ENCODE data around the gene ECSIT. TPM values are rescaled to one million over a fixed set of nuclear protein-coding genes. Genes with fewer than 3 reads are reported as not detected.

Gene ECSIT
- total RNA-seq, 1 experiment from 2014 or later, result 59.8 TPM

GRCh38 chr19:11539495-11540365 is 10.8 kb upstream of the ECSIT start:
- H3K27me3 ChIP-seq (ENCODE audit: low read length), result no peaks in the 10 kb centered on the region
- H3K79me2 ChIP-seq (ENCODE audit: low read length), result no peaks in the 10 kb centered on the region
- no peaks in the 10 kb centered on the region for H3K9me3 ChIP-seq (ENCODE audit: low read length)
- no peaks in the 10 kb centered on the region for H3K36me3 ChIP-seq (ENCODE audit: insufficient read depth, low read length)
- no peak overlapping the region for H3K27ac ChIP-seq (ENCODE audit: low read length)
- peaks cover 12% of the 10 kb centered on the region for H3K4me1 ChIP-seq (ENCODE audit: low read length)
- H3K4me3 ChIP-seq (ENCODE audit: low read length), result no peak overlapping the region
- H4K20me1 ChIP-seq (ENCODE audit: insufficient read depth, low read depth, low read length), result no peaks in the 10 kb centered on the region
- no peak for DNase-seq
- no peaks in the 10 kb centered on the region for H3K9me2 ChIP-seq (replicated peaks; ENCODE audit: insufficient read depth, low read length)
- H2AFZ ChIP-seq (ENCODE audit: low read length), result no peak overlapping the region
- no peak overlapping the region for H3K9ac ChIP-seq (ENCODE audit: low read length)
- H3K4me2 ChIP-seq (ENCODE audit: low read depth, low read length, poor library complexity, severe bottlenecking), result no peak overlapping the region

GRCh38 chr19:11538232-11539036 is 9.5 kb upstream of the ECSIT start, which contains the start of gene CNN1:
Gene CNN1, plus strand, starts transcription at chr19:11538851. Its CDS starts 77 bp downstream, at chr19:11538928.
- no peaks in the 10 kb centered on the region for H3K27me3 ChIP-seq (ENCODE audit: low read length)
- H3K4me3 ChIP-seq (ENCODE audit: low read length), result no peak within 1 kb of the TSS
- no peaks in the 10 kb centered on the region for H3K79me2 ChIP-seq (ENCODE audit: low read length)
- H3K36me3 ChIP-seq (ENCODE audit: insufficient read depth, low read length), result no peaks in the 10 kb centered on the region
- H3K27ac ChIP-seq (ENCODE audit: low read length), result no peak within 1 kb of the TSS
- peaks cover 18% of the 10 kb centered on the region for H3K4me1 ChIP-seq (ENCODE audit: low read length)
- H4K20me1 ChIP-seq (ENCODE audit: insufficient read depth, low read depth, low read length), result no peaks in the 10 kb centered on the region
- no peaks in the 10 kb centered on the region for H3K9me3 ChIP-seq (ENCODE audit: low read length)
- no peak for DNase-seq
- no peak within 1 kb of the TSS for H3K4me2 ChIP-seq (ENCODE audit: low read depth, low read length, poor library complexity, severe bottlenecking)
- H3K9ac ChIP-seq (ENCODE audit: low read length), result no peak within 1 kb of the TSS
- no peaks in the 10 kb centered on the region for H3K9me2 ChIP-seq (replicated peaks; ENCODE audit: insufficient read depth, low read length)
- no peak within 1 kb of the TSS for H2AFZ ChIP-seq (ENCODE audit: low read length)

- no peaks in the 10 kb centered on the region for H3K79me2 ChIP-seq (ENCODE audit: low read length)
- peak overlapping the region; percentile 59 for H3K9ac ChIP-seq (ENCODE audit: low read length)
- DNase-seq, result peak; percentile 97
- peak overlapping the region; percentile 54 for H3K4me3 ChIP-seq (ENCODE audit: low read length)
- H4K20me1 ChIP-seq (ENCODE audit: insufficient read depth, low read depth, low read length), result no peaks in the 10 kb centered on the region
- H3K4me2 ChIP-seq (ENCODE audit: low read depth, low read length, poor library complexity, severe bottlenecking), result peak overlapping the region; percentile 64
- H3K9me2 ChIP-seq (replicated peaks; ENCODE audit: insufficient read depth, low read length), result no peaks in the 10 kb centered on the region
- no peaks in the 10 kb centered on the region for H3K36me3 ChIP-seq (ENCODE audit: insufficient read depth, low read length)
- H2AFZ ChIP-seq (ENCODE audit: low read length), result peak overlapping the region; percentile 50
- H3K27me3 ChIP-seq (ENCODE audit: low read length), result no peaks in the 10 kb centered on the region
- H3K9me3 ChIP-seq (ENCODE audit: low read length), result no peaks in the 10 kb centered on the region
- peaks cover 18% of the 10 kb centered on the region for H3K4me1 ChIP-seq (ENCODE audit: low read length)
- H3K27ac ChIP-seq (ENCODE audit: low read length), result no peak overlapping the region
Observed at GRCh38 chr19:11535792-11536595, 7.1 kb upstream of the ECSIT start.

- Histone ChIP-seq H4K20me1 (ENCODE audit: insufficient read depth, low read depth, low read length) (no peaks in the 10 kb centered on the region), H3K27me3 (ENCODE audit: low read length) (no peaks in the 10 kb centered on the region), H3K9me3 (ENCODE audit: low read length) (no peaks in the 10 kb centered on the region), H3K4me2 (ENCODE audit: low read depth, low read length, poor library complexity, severe bottlenecking) (no peak overlapping the region), H3K79me2 (ENCODE audit: low read length) (no peaks in the 10 kb centered on the region), H3K9me2 (replicated peaks; ENCODE audit: insufficient read depth, low read length) (no peaks in the 10 kb centered on the region), H3K4me1 (ENCODE audit: low read length) (peaks cover 18% of the 10 kb centered on the region), H3K9ac (ENCODE audit: low read length) (no peak overlapping the region), H3K27ac (ENCODE audit: low read length) (no peak overlapping the region), H2AFZ (ENCODE audit: low read length) (peak overlapping the region; percentile 34), H3K4me3 (ENCODE audit: low read length) (no peak overlapping the region; the same call in 1 of the 2 replicates), H3K36me3 (ENCODE audit: insufficient read depth, low read length) (no peaks in the 10 kb centered on the region)
- no peak for DNase-seq
Observed at GRCh38 chr19:11534948-11535347, 6.0 kb upstream of the ECSIT start.

- Histone ChIP-seq H3K27ac (ENCODE audit: low read length) (no peak overlapping the region), H3K36me3 (ENCODE audit: insufficient read depth, low read length) (no peaks in the 10 kb centered on the region), H2AFZ (ENCODE audit: low read length) (peak overlapping the region; percentile 34; the same call in 1 of the 2 replicates)
Observed at GRCh38 chr19:11534538-11534937, 5.6 kb upstream of the ECSIT start.

GRCh38 chr19:11530432-11530831 is 1.5 kb upstream of the ECSIT start:
- Histone ChIP-seq H3K36me3 (ENCODE audit: insufficient read depth, low read length) (no peaks in the 10 kb centered on the region), H3K9me3 (ENCODE audit: low read length) (no peaks in the 10 kb centered on the region)

More at GRCh38 chr19:11534538-11534937, 5.6 kb upstream of the ECSIT start:
- Histone ChIP-seq H3K9ac (ENCODE audit: low read length) (no peak overlapping the region), H3K9me3 (ENCODE audit: low read length) (no peaks in the 10 kb centered on the region), H3K4me1 (ENCODE audit: low read length) (peaks cover 18% of the 10 kb centered on the region), H4K20me1 (ENCODE audit: insufficient read depth, low read depth, low read length) (no peaks in the 10 kb centered on the region), H3K9me2 (replicated peaks; ENCODE audit: insufficient read depth, low read length) (no peaks in the 10 kb centered on the region), H3K79me2 (ENCODE audit: low read length) (no peaks in the 10 kb centered on the region), H3K27me3 (ENCODE audit: low read length) (no peaks in the 10 kb centered on the region), H3K4me3 (ENCODE audit: low read length) (no peak overlapping the region; the same call in 1 of the 2 replicates), H3K4me2 (ENCODE audit: low read depth, low read length, poor library complexity, severe bottlenecking) (no peak overlapping the region)
- no peak for DNase-seq

GRCh38 chr19:11519138-11519537 is 9.8 kb downstream of the ECSIT start:
- Histone ChIP-seq H3K4me1 (ENCODE audit: low read length) (no peaks in the 10 kb centered on the region), H3K9me3 (ENCODE audit: low read length) (no peaks in the 10 kb centered on the region), H3K36me3 (ENCODE audit: insufficient read depth, low read length) (0 out of 2 replicates have a peak, but pooled peaks cover 3% of the 10 kb centered on the region), H3K79me2 (ENCODE audit: low read length) (peaks cover 13% of the 10 kb centered on the region; the same call in 1 of the 2 replicates), H3K27me3 (ENCODE audit: low read length) (no peaks in the 10 kb centered on the region), H3K4me2 (ENCODE audit: low read depth, low read length, poor library complexity, severe bottlenecking) (no peak overlapping the region), H3K27ac (ENCODE audit: low read length) (no peak overlapping the region), H3K9ac (ENCODE audit: low read length) (no peak overlapping the region), H3K4me3 (ENCODE audit: low read length) (no peak overlapping the region), H2AFZ (ENCODE audit: low read length) (no peak overlapping the region), H3K9me2 (replicated peaks; ENCODE audit: insufficient read depth, low read length) (no peaks in the 10 kb centered on the region), H4K20me1 (ENCODE audit: insufficient read depth, low read depth, low read length) (no peaks in the 10 kb centered on the region)
- no peak for DNase-seq

More at GRCh38 chr19:11530432-11530831, 1.5 kb upstream of the ECSIT start:
- peak; percentile 97 for DNase-seq
- no peaks in the 10 kb centered on the region for H3K9me2 ChIP-seq (replicated peaks; ENCODE audit: insufficient read depth, low read length)
- H3K4me1 ChIP-seq (ENCODE audit: low read length), result peaks cover 23% of the 10 kb centered on the region
- no peak overlapping the region for H3K4me3 ChIP-seq (ENCODE audit: low read length)
- H3K27ac ChIP-seq (ENCODE audit: low read length), result no peak overlapping the region
- H4K20me1 ChIP-seq (ENCODE audit: insufficient read depth, low read depth, low read length), result no peaks in the 10 kb centered on the region
- no peak overlapping the region for H3K4me2 ChIP-seq (ENCODE audit: low read depth, low read length, poor library complexity, severe bottlenecking)
- H3K27me3 ChIP-seq (ENCODE audit: low read length), result no peaks in the 10 kb centered on the region
- H2AFZ ChIP-seq (ENCODE audit: low read length), result no peak overlapping the region; the same call in 1 of the 2 replicates
- H3K9ac ChIP-seq (ENCODE audit: low read length), result no peak overlapping the region
- H3K79me2 ChIP-seq (ENCODE audit: low read length), result peaks cover 25% of the 10 kb centered on the region
